ENCODE results near the gene KDM4B.
"Not testable (repeated sequence)": the region's sequence is repeated elsewhere in the genome, so short reads cannot be mapped to it uniquely, and the experiment has no call there.

- TF ChIP-seq ELF4 (IDR thresholded peaks at IDR 0.05); CTBP1 (IDR thresholded peaks at IDR 0.05; ENCODE audit: borderline replicate concordance): not testable (repeated sequence)
Measured at GRCh38 chr19:4938461-4938860, 30.5 kb upstream of the KDM4B start.
